ENCODE measurements around the gene MIAT.

MIAT gene

GRCh38 chr22:26725012-26725676 lies 67.8 kb downstream of the MIAT start:
- H3F3A ChIP-seq (ENCODE audit: insufficient read depth), result no peaks in the 10 kb centered on the region
- no peak overlapping the region for H3K4me3 ChIP-seq (ENCODE audit: insufficient read depth, low read length, poor library complexity, severe bottlenecking)
- no peak overlapping the region for H3K9ac ChIP-seq (ENCODE audit: low read length)
- H3K27me3 ChIP-seq (ENCODE audit: low read length), result no peaks in the 10 kb centered on the region
- H2AFZ ChIP-seq (ENCODE audit: low read depth, low read length, severe bottlenecking), result no peak overlapping the region
- no peak for TF ChIP-seq CTCF (IDR thresholded peaks at IDR 0.05; ENCODE audit: insufficient read depth, low read length, poor library complexity, severe bottlenecking)
- TF ChIP-seq EZH2phosphoT487 (conservative IDR thresholded peaks at IDR 0.05; ENCODE audit: low read length), result no peak
- no peak overlapping the region for H3K27ac ChIP-seq (ENCODE audit: low read depth, low read length)
- no peaks in the 10 kb centered on the region for H3K9me2 ChIP-seq (replicated peaks; ENCODE audit: insufficient read depth, low read length)
- no peaks in the 10 kb centered on the region for H3K9me3 ChIP-seq (ENCODE audit: insufficient read depth, low read length)
- H3K4me2 ChIP-seq (ENCODE audit: low read depth, low read length, poor library complexity, severe bottlenecking), result no peak overlapping the region
- no peaks in the 10 kb centered on the region for H3K79me2 ChIP-seq (ENCODE audit: insufficient read depth, low read length)
- H4K20me1 ChIP-seq (ENCODE audit: low read depth, low read length), result no peaks in the 10 kb centered on the region
- no peaks in the 10 kb centered on the region for H3K36me3 ChIP-seq (ENCODE audit: low read length)
